ENCODE measurements around the gene TSHZ2.
"Not testable (repeated sequence)": the region's sequence is repeated elsewhere in the genome, so short reads cannot be mapped to it uniquely, and the experiment has no call there.

The TSHZ2 gene

DNA sequence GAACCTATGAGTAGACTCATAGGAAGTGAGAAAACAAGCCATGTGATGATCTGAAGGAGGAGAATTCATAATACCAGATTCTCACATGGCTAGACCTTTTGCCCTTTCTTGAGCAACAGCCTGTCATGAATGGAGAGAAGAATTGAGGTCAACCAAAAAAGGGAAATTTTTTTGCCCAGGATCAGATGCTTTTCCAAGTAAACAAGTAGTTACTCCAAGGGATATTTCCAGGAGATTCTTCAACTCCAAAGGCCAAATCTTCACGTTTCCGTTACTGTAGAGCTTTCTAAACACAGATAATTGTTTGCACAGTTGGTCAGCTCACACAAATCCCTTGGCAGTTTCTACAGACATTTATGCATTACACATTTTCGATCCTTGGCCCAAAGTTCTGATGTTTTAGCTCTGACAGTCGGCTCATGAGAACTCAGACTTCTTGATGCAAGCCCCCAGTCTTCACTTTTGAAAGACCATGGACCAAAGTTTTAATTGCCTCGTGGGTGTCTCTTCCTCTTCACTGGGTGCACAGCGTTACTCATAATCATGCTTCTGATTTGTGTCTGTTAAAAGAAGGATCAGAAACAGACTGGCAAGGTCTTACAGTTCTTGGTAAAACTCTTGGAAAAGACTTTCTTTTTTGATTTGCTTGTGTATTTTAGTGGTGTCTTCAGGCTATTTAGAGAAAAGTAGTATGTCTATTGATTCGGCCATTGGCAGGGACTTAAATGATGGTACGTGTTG lies 115.0 kb downstream of the TSHZ2 start:
- Histone ChIP-seq H2AFZ (ENCODE audit: low read depth, low read length) (no peak overlapping the region), H3K14ac (ENCODE audit: low read length in 2 of 2) (no peak overlapping the region), H3K36me3 (ENCODE audit: control insufficient read depth in 1 of 2, insufficient read depth in 2 of 2, low read depth in 1 of 2, low read length in 2 of 2) (no peaks in the 10 kb centered on the region), H3K9me3 (ENCODE audit: control insufficient read depth, low read length) (no peaks in the 10 kb centered on the region), H4K91ac (ENCODE audit: low read length) (no peak overlapping the region), H3K79me1 (replicated peaks; ENCODE audit: low read length, poor library complexity, severe bottlenecking) (no peaks in the 10 kb centered on the region), H2BK120ac (ENCODE audit: low read depth, low read length) (no peak overlapping the region), H3K4me1 (ENCODE audit: control insufficient read depth, insufficient read depth, low read depth, low read length) (no peaks in the 10 kb centered on the region), H3K4me2 (ENCODE audit: low read length, poor library complexity, severe bottlenecking) (no peak overlapping the region), H3K27ac (ENCODE audit: low read length, poor library complexity, severe bottlenecking) (no peak overlapping the region), H3K23ac (ENCODE audit: low read length in 2 of 2) (no peak overlapping the region), H3K18ac (ENCODE audit: low read depth in 1 of 2, low read length in 2 of 2) (peak overlapping the region in 1 of 2 experiments; percentile 17), H2BK5ac (ENCODE audit: low read depth, low read length, poor library complexity, severe bottlenecking) (no peak overlapping the region), H2BK12ac (ENCODE audit: low read length in 2 of 2) (no peak overlapping the region), H3K9ac (ENCODE audit: low read length) (peak overlapping the region; percentile 78), H3K27me3 (ENCODE audit: control insufficient read depth in 1 of 2, insufficient read depth in 1 of 2, low read length in 2 of 2) (no peaks in the 10 kb centered on the region), H2AK5ac (ENCODE audit: low read length, severe bottlenecking) (no peak overlapping the region), H3K4ac (ENCODE audit: low read depth in 1 of 2, low read length in 2 of 2) (peak overlapping the region in 1 of 2 experiments; percentile 12), H2BK15ac (ENCODE audit: low read depth, poor library complexity, severe bottlenecking) (no peak overlapping the region), H4K8ac (ENCODE audit: low read length) (no peak overlapping the region), H3K4me3 (ENCODE audit: insufficient read depth in 1 of 2, low read depth in 1 of 2, low read length in 2 of 2) (peak overlapping the region in 1 of 2 experiments; percentile 17)
- WGBS = 93% methylated on average over 8 of the region's 8 CpGs
- DNase-seq = peak; percentile 40

DNA sequence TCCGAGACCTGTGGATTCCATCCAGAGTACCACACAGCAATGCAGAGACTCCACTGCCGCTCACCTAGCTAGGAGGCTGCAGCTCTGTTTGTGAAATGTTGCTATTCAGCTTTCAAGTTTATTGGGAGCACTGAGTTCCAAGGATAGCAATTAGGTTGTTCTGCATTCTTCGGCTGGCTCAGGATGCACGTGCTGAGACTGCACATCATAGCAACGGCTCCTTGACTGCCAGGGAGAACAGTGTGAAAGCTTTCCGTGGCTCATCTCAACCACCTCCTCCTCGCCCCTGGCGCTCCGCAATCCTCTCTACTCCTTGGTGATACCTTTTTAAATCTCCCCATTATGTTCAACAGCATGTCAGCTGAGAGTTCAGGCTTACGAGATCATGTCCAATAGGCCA lies 116.6 kb downstream of the TSHZ2 start:
- no peak overlapping the region for H2AFZ ChIP-seq (ENCODE audit: low read depth, low read length)
- H3K9me3 ChIP-seq (ENCODE audit: control insufficient read depth, low read length) = no peaks in the 10 kb centered on the region
- H3K18ac ChIP-seq (ENCODE audit: low read depth in 1 of 2, low read length in 2 of 2) = no peak overlapping the region
- no peaks in the 10 kb centered on the region for H3K79me1 ChIP-seq (replicated peaks; ENCODE audit: low read length, poor library complexity, severe bottlenecking)
- H3K36me3 ChIP-seq (ENCODE audit: control insufficient read depth in 1 of 2, insufficient read depth in 2 of 2, low read depth in 1 of 2, low read length in 2 of 2) = no peaks in the 10 kb centered on the region
- H3K4me2 ChIP-seq (ENCODE audit: low read length, poor library complexity, severe bottlenecking) = no peak overlapping the region
- DNase-seq = no peak
- no peak overlapping the region for H2BK120ac ChIP-seq (ENCODE audit: low read depth, low read length)
- no peak overlapping the region for H4K91ac ChIP-seq (ENCODE audit: low read length)
- no peak overlapping the region for H3K27ac ChIP-seq (ENCODE audit: low read length, poor library complexity, severe bottlenecking)
- no peak overlapping the region for H2AK5ac ChIP-seq (ENCODE audit: low read length, severe bottlenecking)
- H3K23ac ChIP-seq (ENCODE audit: low read length in 2 of 2) = no peak overlapping the region
- H3K4me1 ChIP-seq (ENCODE audit: control insufficient read depth, insufficient read depth, low read depth, low read length) = no peaks in the 10 kb centered on the region
- H4K8ac ChIP-seq (ENCODE audit: low read length) = no peak overlapping the region
- no peak overlapping the region for H3K4ac ChIP-seq (ENCODE audit: low read depth in 1 of 2, low read length in 2 of 2)
- H3K4me3 ChIP-seq (ENCODE audit: insufficient read depth in 1 of 2, low read depth in 1 of 2, low read length in 2 of 2) = no peak overlapping the region
- no peak overlapping the region for H3K14ac ChIP-seq (ENCODE audit: low read length in 2 of 2)
- no peak overlapping the region for H2BK15ac ChIP-seq (ENCODE audit: low read depth, poor library complexity, severe bottlenecking)
- H3K9ac ChIP-seq (ENCODE audit: low read length) = no peak overlapping the region
- H3K27me3 ChIP-seq (ENCODE audit: control insufficient read depth in 1 of 2, insufficient read depth in 1 of 2, low read length in 2 of 2) = no peaks in the 10 kb centered on the region
- WGBS = 87% methylated on average over 10 of the region's 10 CpGs
- no peak overlapping the region for H2BK12ac ChIP-seq (ENCODE audit: low read length in 2 of 2)
- no peak overlapping the region for H2BK5ac ChIP-seq (ENCODE audit: low read depth, low read length, poor library complexity, severe bottlenecking)

DNA sequence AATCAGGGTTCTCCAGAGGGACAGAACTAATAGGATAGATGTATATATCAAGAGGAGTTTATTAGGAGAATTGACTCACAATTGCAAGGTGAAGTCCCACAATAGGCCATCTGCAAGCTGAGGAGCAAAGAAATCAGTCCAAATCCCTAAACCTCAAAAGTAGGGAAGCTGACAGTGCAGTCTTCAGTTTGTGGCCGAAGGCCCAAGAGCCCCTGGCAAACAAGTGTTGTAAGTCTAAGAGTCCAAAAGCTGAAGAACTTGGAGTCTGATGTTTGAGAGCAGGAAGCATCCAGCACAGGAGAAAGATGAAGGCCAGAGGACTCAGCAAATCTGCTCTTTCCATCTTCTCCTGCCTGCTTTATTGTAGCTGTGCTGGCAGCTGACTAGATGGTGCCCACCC lies 117.7 kb downstream of the TSHZ2 start:
- not testable (repeated sequence) for H3K4me1 ChIP-seq (ENCODE audit: control insufficient read depth, insufficient read depth, low read depth, low read length); H2AFZ ChIP-seq (ENCODE audit: low read depth, low read length); DNase-seq; H3K4ac ChIP-seq (ENCODE audit: low read depth in 1 of 2, low read length in 2 of 2); H3K9me3 ChIP-seq (ENCODE audit: control insufficient read depth, low read length); H2BK120ac ChIP-seq (ENCODE audit: low read depth, low read length); H2BK5ac ChIP-seq (ENCODE audit: low read depth, low read length, poor library complexity, severe bottlenecking); H4K8ac ChIP-seq (ENCODE audit: low read length); H3K14ac ChIP-seq (ENCODE audit: low read length in 2 of 2); H3K79me1 ChIP-seq (replicated peaks; ENCODE audit: low read length, poor library complexity, severe bottlenecking); H3K4me2 ChIP-seq (ENCODE audit: low read length, poor library complexity, severe bottlenecking); H2BK12ac ChIP-seq (ENCODE audit: low read length in 2 of 2); H2AK5ac ChIP-seq (ENCODE audit: low read length, severe bottlenecking); H3K23ac ChIP-seq (ENCODE audit: low read length in 2 of 2); H2BK15ac ChIP-seq (ENCODE audit: low read depth, poor library complexity, severe bottlenecking); H3K27me3 ChIP-seq (ENCODE audit: control insufficient read depth in 1 of 2, insufficient read depth in 1 of 2, low read length in 2 of 2); H3K27ac ChIP-seq (ENCODE audit: low read length, poor library complexity, severe bottlenecking); H3K4me3 ChIP-seq (ENCODE audit: insufficient read depth in 1 of 2, low read depth in 1 of 2, low read length in 2 of 2); H3K9ac ChIP-seq (ENCODE audit: low read length); H4K91ac ChIP-seq (ENCODE audit: low read length); H3K36me3 ChIP-seq (ENCODE audit: control insufficient read depth in 1 of 2, insufficient read depth in 2 of 2, low read depth in 1 of 2, low read length in 2 of 2)
- 100% methylated on average over 1 of the region's 1 CpG for WGBS
- peak overlapping the region in 1 of 2 experiments; percentile 34 for H3K18ac ChIP-seq (ENCODE audit: low read depth in 1 of 2, low read length in 2 of 2)

DNA sequence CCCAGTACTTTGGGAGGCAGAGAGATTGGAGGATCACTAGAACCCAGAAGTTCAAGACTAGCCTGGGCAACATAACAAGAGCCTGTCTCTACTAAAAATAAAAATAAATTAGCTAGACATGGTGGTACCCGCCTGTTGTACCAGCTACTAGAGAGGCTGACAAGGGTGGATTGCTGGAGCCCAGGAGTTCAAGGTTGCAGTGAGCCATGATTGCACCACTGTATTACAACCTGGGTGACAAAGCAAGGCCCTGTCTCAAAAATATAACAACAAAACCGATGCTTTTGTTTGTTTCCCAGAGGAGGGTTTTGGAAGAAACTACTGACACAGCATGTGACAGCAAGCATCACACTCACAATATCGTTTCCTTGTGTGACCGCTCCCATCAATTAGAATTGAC lies 119.6 kb downstream of the TSHZ2 start:
- no peak overlapping the region for H4K91ac ChIP-seq (ENCODE audit: low read length)
- no peak overlapping the region for H2BK15ac ChIP-seq (ENCODE audit: low read depth, poor library complexity, severe bottlenecking)
- no peak overlapping the region for H3K23ac ChIP-seq (ENCODE audit: low read length in 2 of 2)
- H3K4me2 ChIP-seq (ENCODE audit: low read length, poor library complexity, severe bottlenecking) = no peak overlapping the region
- no peaks in the 10 kb centered on the region for H3K79me1 ChIP-seq (replicated peaks; ENCODE audit: low read length, poor library complexity, severe bottlenecking)
- no peaks in the 10 kb centered on the region for H3K4me1 ChIP-seq (ENCODE audit: control insufficient read depth, insufficient read depth, low read depth, low read length)
- H3K9me3 ChIP-seq (ENCODE audit: control insufficient read depth, low read length) = no peaks in the 10 kb centered on the region
- no peak overlapping the region for H3K18ac ChIP-seq (ENCODE audit: low read depth in 1 of 2, low read length in 2 of 2)
- no peak overlapping the region for H2BK5ac ChIP-seq (ENCODE audit: low read depth, low read length, poor library complexity, severe bottlenecking)
- no peak overlapping the region for H2BK12ac ChIP-seq (ENCODE audit: low read length in 2 of 2)
- H3K27me3 ChIP-seq (ENCODE audit: control insufficient read depth in 1 of 2, insufficient read depth in 1 of 2, low read length in 2 of 2) = no peaks in the 10 kb centered on the region
- no peak overlapping the region for H2AFZ ChIP-seq (ENCODE audit: low read depth, low read length)
- no peak overlapping the region for H3K9ac ChIP-seq (ENCODE audit: low read length)
- WGBS = 94% methylated on average over 4 of the region's 4 CpGs
- no peak overlapping the region for H3K27ac ChIP-seq (ENCODE audit: low read length, poor library complexity, severe bottlenecking)
- H3K36me3 ChIP-seq (ENCODE audit: control insufficient read depth in 1 of 2, insufficient read depth in 2 of 2, low read depth in 1 of 2, low read length in 2 of 2) = no peaks in the 10 kb centered on the region
- H4K8ac ChIP-seq (ENCODE audit: low read length) = no peak overlapping the region
- peak overlapping the region in 1 of 2 experiments; percentile 49 for H3K4ac ChIP-seq (ENCODE audit: low read depth in 1 of 2, low read length in 2 of 2)
- no peak overlapping the region for H3K14ac ChIP-seq (ENCODE audit: low read length in 2 of 2)
- H2BK120ac ChIP-seq (ENCODE audit: low read depth, low read length) = no peak overlapping the region
- H3K4me3 ChIP-seq (ENCODE audit: insufficient read depth in 1 of 2, low read depth in 1 of 2, low read length in 2 of 2) = no peak overlapping the region
- no peak for DNase-seq
- H2AK5ac ChIP-seq (ENCODE audit: low read length, severe bottlenecking) = no peak overlapping the region

Data from mesenchymal stem cell (in vitro differentiated cells and primary cell).